ENCODE results near the gene SDCBP2.

DNA sequence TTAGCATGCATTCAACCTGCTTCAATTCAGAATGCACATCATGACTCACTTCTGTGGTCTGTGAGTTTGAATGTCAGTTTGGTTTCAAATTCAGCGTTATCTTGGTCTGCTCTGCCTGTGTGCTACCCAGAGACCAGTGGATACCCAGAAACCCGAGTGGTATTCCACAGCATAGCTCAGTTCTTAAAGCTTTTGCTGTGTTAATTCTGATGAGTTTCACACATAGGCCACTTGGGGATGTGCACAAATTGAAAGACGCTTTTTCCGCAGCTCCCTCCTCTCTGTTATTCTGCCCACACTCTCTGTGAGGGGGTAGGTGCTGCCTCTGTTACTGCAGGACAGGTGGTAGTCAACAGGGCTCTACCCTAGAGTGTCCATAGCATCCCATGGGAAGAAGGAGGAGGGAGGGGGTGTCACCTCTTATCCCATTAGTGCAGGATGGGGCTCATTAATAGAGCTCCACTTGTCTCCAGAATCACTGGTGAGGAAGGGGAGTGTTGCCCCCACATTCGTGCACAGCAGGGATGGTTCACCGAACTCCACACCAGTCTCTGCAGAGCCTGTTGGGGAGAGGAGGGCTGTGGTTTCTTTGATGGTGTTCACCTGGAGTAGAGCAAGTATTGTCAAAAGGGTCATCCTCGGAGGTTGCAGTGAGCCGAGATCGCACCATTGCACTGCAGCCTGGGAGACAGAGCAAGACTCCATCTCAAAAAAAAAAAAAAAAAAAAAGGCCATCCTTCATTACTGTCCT lies 29.2 kb upstream of the SDCBP2 start:
- no peak for TF ChIP-seq EZH2 (IDR thresholded peaks at IDR 0.05; ENCODE audit: insufficient read depth, poor library complexity, severe bottlenecking)
- TF ChIP-seq EZH2phosphoT487 (IDR thresholded peaks at IDR 0.05; ENCODE audit: insufficient read depth, low read depth), result no peak

Data from GM23248 (cell line).